ENCODE results near the gene PPP1R7.

The PPP1R7 gene

GRCh38 chr2:241216211-241216761, 66.0 kb downstream of the PPP1R7 start:
- DNase-seq (ENCODE audit: extremely low read depth, insufficient read length), result no peak
- Histone ChIP-seq H3K36me3 (ENCODE audit: control insufficient read depth, insufficient read depth, low read length) (no peaks in the 10 kb centered on the region), H3K4me3 (replicated peaks; ENCODE audit: low read depth, low read length) (no peak overlapping the region), H3K27me3 (replicated peaks; ENCODE audit: control insufficient read depth, insufficient read depth, low read length) (no peaks in the 10 kb centered on the region)
- TF ChIP-seq CTCF (IDR thresholded peaks at IDR 0.05; ENCODE audit: insufficient read depth, low read length, poor library complexity, severe bottlenecking), result no peak

- Histone ChIP-seq H3K27me3 (replicated peaks; ENCODE audit: control insufficient read depth, insufficient read depth, low read length) (no peaks in the 10 kb centered on the region), H3K4me3 (replicated peaks; ENCODE audit: low read depth, low read length) (peak overlapping the region; percentile 57), H3K36me3 (ENCODE audit: control insufficient read depth, insufficient read depth, low read length) (no peaks in the 10 kb centered on the region)
- peak; percentile 1 for TF ChIP-seq CTCF (IDR thresholded peaks at IDR 0.05; ENCODE audit: insufficient read depth, low read length, poor library complexity, severe bottlenecking)
- peak; percentile 79 for DNase-seq (ENCODE audit: extremely low read depth, insufficient read length)
These were observed 67.2 kb downstream of the PPP1R7 start for GRCh38 chr2:241217320-241218031.

- H3K4me3 ChIP-seq (replicated peaks; ENCODE audit: low read depth, low read length), result peak overlapping the region; percentile 68
- H3K27me3 ChIP-seq (replicated peaks; ENCODE audit: control insufficient read depth, insufficient read depth, low read length), result no peaks in the 10 kb centered on the region
- peak; percentile 55 for DNase-seq (ENCODE audit: extremely low read depth, insufficient read length)
- TF ChIP-seq CTCF (IDR thresholded peaks at IDR 0.05; ENCODE audit: insufficient read depth, low read length, poor library complexity, severe bottlenecking), result peak; percentile 30
- no peaks in the 10 kb centered on the region for H3K36me3 ChIP-seq (ENCODE audit: control insufficient read depth, insufficient read depth, low read length)
These were observed 68.1 kb downstream of the PPP1R7 start for GRCh38 chr2:241218131-241219029.

- Histone ChIP-seq H3K27me3 (replicated peaks; ENCODE audit: control insufficient read depth, insufficient read depth, low read length) (no peaks in the 10 kb centered on the region), H3K36me3 (ENCODE audit: control insufficient read depth, insufficient read depth, low read length) (no peaks in the 10 kb centered on the region), H3K4me3 (replicated peaks; ENCODE audit: low read depth, low read length) (peak overlapping the region; percentile 68)
- no peak for TF ChIP-seq CTCF (IDR thresholded peaks at IDR 0.05; ENCODE audit: insufficient read depth, low read length, poor library complexity, severe bottlenecking)
- DNase-seq (ENCODE audit: extremely low read depth, insufficient read length), result no peak
These were observed 68.7 kb downstream of the PPP1R7 start for GRCh38 chr2:241219030-241219382.

GRCh38 chr2:241219856-241220356, 69.6 kb downstream of the PPP1R7 start:
- Histone ChIP-seq H3K36me3 (ENCODE audit: control insufficient read depth, insufficient read depth, low read length) (no peaks in the 10 kb centered on the region), H3K4me3 (replicated peaks; ENCODE audit: low read depth, low read length) (no peak overlapping the region), H3K27me3 (replicated peaks; ENCODE audit: control insufficient read depth, insufficient read depth, low read length) (no peaks in the 10 kb centered on the region)
- DNase-seq (ENCODE audit: extremely low read depth, insufficient read length), result no peak
- TF ChIP-seq CTCF (IDR thresholded peaks at IDR 0.05; ENCODE audit: insufficient read depth, low read length, poor library complexity, severe bottlenecking), result no peak
